Activated CD4-positive, alpha-beta memory T cell treated with anti-CD3 and anti-CD28 coated beads, Interleukin-2, amount 10 ng/mL, durations not matched to agents 7 days and 5 days (primary cell): ENCODE measurements around the gene CLCN4. TPM values are rescaled to one million over a fixed set of nuclear protein-coding genes. Genes with fewer than 3 reads are reported as not detected.

Experiments used
- CTCF ChIA-PET: fragments of 350-600 bp; sonication (Branson Sonifier 250); formaldehyde crosslinking; loops from one replicate; lab custom pipeline; 2021; ENCODE audit warnings: antibody characterized with exemption, inconsistent platforms; lab: Charles Lee
- POLR2A ChIA-PET: fragments of 350-600 bp; sonication (Branson Sonifier 250); formaldehyde crosslinking; loops from one replicate; lab custom pipeline; 2021; ENCODE audit warnings: antibody characterized with exemption; lab: Charles Lee
- DNase-seq: peaks from one replicate; pipeline ENCODE4 v3.0.0-alpha.2; 2020
- H3K27ac Mint-ChIP-seq: one replicate; pipeline ENCODE4 v1.8.0; 2021; ENCODE audit warnings: mild to moderate bottlenecking, mixed read lengths
- H3K27me3 Mint-ChIP-seq: one replicate; pipeline ENCODE4 v1.8.0; 2021; ENCODE audit warnings: mixed read lengths
- H3K36me3 Mint-ChIP-seq: one replicate; pipeline ENCODE4 v1.8.0; 2021; ENCODE audit warnings: low read depth, mixed read lengths
- H3K4me1 Mint-ChIP-seq: one replicate; pipeline ENCODE4 v1.8.0; 2021; ENCODE audit warnings: mixed read lengths
- H3K4me3 Mint-ChIP-seq: one replicate; pipeline ENCODE4 v1.8.0; 2021; ENCODE audit warnings: mild to moderate bottlenecking, mixed read lengths
- H3K9me3 Mint-ChIP-seq: one replicate; pipeline ENCODE4 v1.8.0; 2021; ENCODE audit warnings: mixed read lengths
- total RNA-seq, 2 experiments: library from RNA; stranded (reverse); gene quantifications; one replicate each; pipeline ENCODE4 v1.2.3, GENCODE V29; 2021

Gene CLCN4
- total RNA-seq: not detected

GRCh38 chrX:10156199-10157031, at the start of gene CLCN4:
Gene CLCN4, plus strand, starts transcription at chrX:10156975. Its CDS starts 28,058 bp downstream, at chrX:10185033.
- Mint-ChIP-seq H3K27ac (no peak within 1 kb of the TSS), H3K4me1 (peaks cover 3% of the 10 kb centered on the region), H3K9me3 (no peaks in the 10 kb centered on the region), H3K4me3 (no peak within 1 kb of the TSS), H3K27me3 (peaks cover 52% of the 10 kb centered on the region), H3K36me3 (no peaks in the 10 kb centered on the region)
- POLR2A ChIA-PET: no interaction called here
- CTCF ChIA-PET: no interaction called here
- DNase-seq: no peak

DNA sequence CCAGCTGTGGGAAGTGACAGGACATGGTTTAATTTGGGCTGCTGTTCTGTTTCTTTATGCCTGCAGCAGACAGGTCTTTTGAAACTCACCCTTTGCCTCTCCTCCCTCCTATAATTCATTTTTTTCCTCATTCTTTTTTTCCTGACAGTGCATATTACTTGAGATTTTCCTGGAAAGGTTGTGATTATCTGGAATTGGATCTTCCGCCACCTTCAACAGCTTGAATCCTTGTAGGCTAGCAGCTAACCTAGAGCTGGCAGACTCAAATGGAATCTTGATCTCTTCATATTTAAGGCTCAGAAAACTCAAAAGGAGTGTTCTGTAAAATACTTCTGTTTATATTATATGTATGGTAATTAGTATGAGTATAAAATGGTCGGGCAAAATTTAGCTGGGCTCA, 49.3 kb upstream of the CLCN4 start:
- Mint-ChIP-seq H3K27ac (peak overlapping the region; percentile 80), H3K4me3 (no peak overlapping the region), H3K27me3 (no peaks in the 10 kb centered on the region), H3K36me3 (peaks cover 20% of the 10 kb centered on the region), H3K9me3 (no peaks in the 10 kb centered on the region), H3K4me1 (peaks cover 64% of the 10 kb centered on the region)
- POLR2A ChIA-PET: no interaction called here
- DNase-seq: no peak
- CTCF ChIA-PET: interaction anchor here (1.4 kb wide), 1 partner anchor 12 kb away, joined by 4 read pairs; no protein-coding TSS in a partner anchor

DNA sequence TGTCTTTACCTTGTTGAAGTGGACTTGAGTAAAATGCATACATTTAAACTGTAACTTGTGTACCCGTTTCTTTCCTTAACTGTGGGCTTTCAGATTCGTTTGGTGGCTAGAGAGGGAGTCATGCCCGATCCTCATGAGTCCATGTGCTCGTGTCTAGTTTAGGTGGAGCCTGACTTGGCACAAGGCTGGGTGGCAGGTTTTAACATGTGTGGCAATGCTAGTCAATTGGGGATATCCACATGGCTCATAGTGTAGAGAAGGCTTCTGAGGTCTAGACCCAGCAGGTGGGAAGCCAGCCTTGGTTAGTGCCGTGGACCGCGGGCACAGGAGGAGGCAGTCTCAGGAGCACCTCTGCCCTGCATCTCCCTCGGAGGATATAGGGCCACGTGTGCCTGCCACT, 48.5 kb upstream of the CLCN4 start:
- Mint-ChIP-seq H3K9me3 (no peaks in the 10 kb centered on the region), H3K4me1 (peaks cover 70% of the 10 kb centered on the region), H3K36me3 (peaks cover 25% of the 10 kb centered on the region), H3K27me3 (no peaks in the 10 kb centered on the region), H3K27ac (no peak overlapping the region), H3K4me3 (no peak overlapping the region)
- ChIA-PET CTCF (no interaction called here), POLR2A (no interaction called here)
- DNase-seq: no peak

DNA sequence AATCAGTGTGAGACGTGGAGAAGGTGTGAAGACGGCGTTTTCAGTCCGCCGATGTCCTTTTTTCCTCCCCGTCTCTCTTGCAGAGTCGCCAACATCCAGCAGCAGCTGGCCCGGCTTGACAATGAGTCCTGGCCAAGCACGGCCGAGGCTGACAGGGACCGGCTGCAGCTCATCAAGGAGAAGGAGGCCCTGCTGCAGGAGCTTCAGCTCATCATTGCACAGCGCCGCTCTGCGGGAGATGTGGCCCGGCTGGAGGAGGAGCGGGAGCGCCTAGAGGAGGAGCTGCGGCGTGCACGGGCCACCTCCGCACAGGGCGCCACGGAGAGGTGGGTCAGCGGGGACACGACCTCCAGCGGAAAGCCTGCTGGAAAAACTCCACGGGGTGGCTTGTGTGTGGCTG, 47.1 kb upstream of the CLCN4 start:
- Mint-ChIP-seq H3K27me3 (no peaks in the 10 kb centered on the region), H3K36me3 (peaks cover 23% of the 10 kb centered on the region), H3K4me1 (peaks cover 71% of the 10 kb centered on the region), H3K27ac (peak overlapping the region; percentile 64), H3K4me3 (no peak overlapping the region), H3K9me3 (no peaks in the 10 kb centered on the region)
- ChIA-PET CTCF (no interaction called here), POLR2A (interaction anchor here (2.2 kb wide), 1 partner anchor 7 kb away, joined by 5 read pairs; no protein-coding TSS in a partner anchor)
- DNase-seq: no peak

GRCh38 chrX:10110316-10110935, 46.3 kb upstream of the CLCN4 start:
- H3K27ac Mint-ChIP-seq: peak overlapping the region; percentile 98
- no peak for DNase-seq
- peak overlapping the region; percentile 71 for H3K4me3 Mint-ChIP-seq
- H3K36me3 Mint-ChIP-seq: peaks cover 23% of the 10 kb centered on the region
- H3K27me3 Mint-ChIP-seq: no peaks in the 10 kb centered on the region
- POLR2A ChIA-PET: interaction anchor here (0.8 to 3.8 kb wide), 9 partner anchors 8 to 107 kb away, joined by 3 to 29 read pairs (median 8); no protein-coding TSS in a partner anchor
- no peaks in the 10 kb centered on the region for H3K9me3 Mint-ChIP-seq
- peaks cover 70% of the 10 kb centered on the region for H3K4me1 Mint-ChIP-seq
- CTCF ChIA-PET: interaction anchor here (0.8 to 4.0 kb wide), 6 partner anchors 11 to 114 kb away, joined by 3 to 19 read pairs (median 4); no protein-coding TSS in a partner anchor

DNA sequence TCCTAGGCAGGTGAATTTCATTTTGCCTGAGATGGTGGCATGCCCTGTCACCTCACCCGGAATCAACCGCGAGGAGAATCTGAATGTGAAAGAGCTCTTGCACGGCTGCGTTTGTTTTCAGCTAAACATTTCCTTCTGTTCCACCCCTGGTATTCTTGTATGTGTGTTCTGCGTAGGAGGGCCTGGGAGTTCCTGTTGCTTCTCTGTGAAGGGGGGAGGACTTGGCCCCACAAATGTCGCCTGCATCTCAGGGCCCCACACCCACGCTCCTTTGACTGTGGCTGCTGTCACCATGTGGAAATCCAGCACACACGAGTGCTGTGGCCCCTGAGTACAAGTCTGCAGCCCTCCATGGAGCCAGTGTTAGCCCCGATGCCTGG, 45.8 kb upstream of the CLCN4 start:
- Mint-ChIP-seq H3K4me1 (peaks cover 64% of the 10 kb centered on the region), H3K27me3 (no peaks in the 10 kb centered on the region), H3K9me3 (no peaks in the 10 kb centered on the region), H3K36me3 (peaks cover 23% of the 10 kb centered on the region), H3K4me3 (peak overlapping the region; percentile 71), H3K27ac (peak overlapping the region; percentile 98)
- DNase-seq: peak; percentile 34
- ChIA-PET POLR2A (interaction anchor here (0.8 to 3.8 kb wide), 9 partner anchors 9 to 107 kb away, joined by 3 to 29 read pairs (median 8); no protein-coding TSS in a partner anchor), CTCF (interaction anchor here (0.8 to 4.0 kb wide), 6 partner anchors 12 to 115 kb away, joined by 3 to 19 read pairs (median 4); no protein-coding TSS in a partner anchor)

DNA sequence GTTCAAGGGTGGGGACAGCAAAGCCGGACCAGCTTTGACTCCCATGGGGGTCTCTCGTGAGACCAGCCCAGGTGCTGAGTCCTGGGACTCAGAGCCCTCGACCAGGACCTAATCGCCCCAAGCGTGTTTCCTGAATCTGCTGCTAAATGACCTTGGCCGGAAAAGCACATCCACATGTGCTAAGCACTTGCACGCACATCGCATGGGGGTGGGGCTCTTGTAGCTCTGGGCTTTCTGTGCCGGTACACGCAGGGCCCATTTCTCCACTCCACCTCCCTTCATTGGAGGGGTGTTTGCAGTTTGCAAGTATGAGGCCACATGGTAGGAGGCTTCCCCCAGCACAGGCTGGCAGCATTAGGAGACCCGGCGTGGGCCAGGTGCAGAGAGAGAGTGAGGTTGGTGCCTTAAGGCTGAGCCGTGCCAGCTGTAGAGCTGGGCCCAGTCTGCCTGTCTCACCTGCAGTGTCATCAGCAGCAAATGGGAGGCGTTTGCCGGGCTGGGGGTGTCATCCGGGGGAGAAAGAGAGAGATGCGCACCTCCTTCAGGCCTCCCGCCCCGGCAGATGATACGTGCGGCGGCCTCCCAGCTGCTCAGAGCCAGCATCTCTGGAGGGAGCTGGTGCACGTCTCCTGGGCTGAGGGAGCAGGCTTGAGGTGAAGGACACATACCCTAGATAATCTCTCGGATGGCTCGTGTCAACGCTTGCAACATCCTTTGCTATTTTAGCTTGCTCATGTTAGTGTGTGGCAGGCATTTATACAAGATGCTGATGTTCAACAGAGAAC, 45.2 kb upstream of the CLCN4 start:
- CTCF ChIA-PET: interaction anchor here (0.6 to 4.0 kb wide), 6 partner anchors 12 to 1293 kb away, joined by 3 to 19 read pairs (median 6); no protein-coding TSS in a partner anchor
- Mint-ChIP-seq H3K4me1 (peaks cover 59% of the 10 kb centered on the region), H3K27me3 (no peaks in the 10 kb centered on the region), H3K9me3 (no peaks in the 10 kb centered on the region), H3K27ac (peak overlapping the region; percentile 98), H3K36me3 (peaks cover 23% of the 10 kb centered on the region), H3K4me3 (peak overlapping the region; percentile 71)
- DNase-seq: peak; percentile 53
- POLR2A ChIA-PET: interaction anchor here (0.8 to 3.8 kb wide), 9 partner anchors 9 to 108 kb away, joined by 3 to 29 read pairs (median 8); no protein-coding TSS in a partner anchor

DNA sequence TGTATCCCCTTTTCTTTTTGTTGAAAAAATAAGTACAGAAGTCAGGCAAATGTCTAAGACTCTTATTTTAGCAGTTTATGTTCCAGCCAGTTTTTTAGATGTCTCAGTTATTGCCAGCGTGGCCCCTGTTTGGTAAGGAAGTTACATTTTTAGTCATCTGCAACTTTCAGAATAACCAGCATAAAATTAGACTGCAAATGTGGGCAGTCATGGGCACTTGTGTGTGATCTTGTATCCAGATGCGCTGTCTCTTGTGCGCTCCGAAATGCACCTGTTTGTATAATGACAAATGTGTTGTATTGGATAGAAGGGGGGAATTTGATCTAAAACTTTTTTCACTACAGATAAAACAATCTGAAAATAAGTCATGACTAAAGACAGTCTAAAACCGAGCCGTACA, 44.3 kb upstream of the CLCN4 start:
- no peak for DNase-seq
- no peaks in the 10 kb centered on the region for H3K9me3 Mint-ChIP-seq
- peak overlapping the region; percentile 7 for H3K4me3 Mint-ChIP-seq
- ChIA-PET POLR2A (interaction anchor here (1.1 to 3.8 kb wide), 4 partner anchors 14 to 101 kb away, joined by 4 to 19 read pairs (median 12); no protein-coding TSS in a partner anchor), CTCF (interaction anchor here (4.0 kb wide), 1 partner anchor 30 kb away, joined by 19 read pairs; no protein-coding TSS in a partner anchor)
- peaks cover 49% of the 10 kb centered on the region for H3K4me1 Mint-ChIP-seq
- peaks cover 20% of the 10 kb centered on the region for H3K36me3 Mint-ChIP-seq
- H3K27ac Mint-ChIP-seq: peak overlapping the region; percentile 50
- no peaks in the 10 kb centered on the region for H3K27me3 Mint-ChIP-seq

GRCh38 chrX:10115082-10115481, 41.7 kb upstream of the CLCN4 start:
- Mint-ChIP-seq H3K4me3 (no peak overlapping the region), H3K36me3 (peaks cover 17% of the 10 kb centered on the region), H3K4me1 (peaks cover 34% of the 10 kb centered on the region), H3K27me3 (no peaks in the 10 kb centered on the region), H3K9me3 (no peaks in the 10 kb centered on the region), H3K27ac (no peak overlapping the region)
- CTCF ChIA-PET: interaction anchor here (1.1 kb wide), 1 partner anchor 18 kb away, joined by 3 read pairs; no protein-coding TSS in a partner anchor
- no peak for DNase-seq
- POLR2A ChIA-PET: no interaction called here

GRCh38 chrX:10117301-10117700, 39.5 kb upstream of the CLCN4 start:
- ChIA-PET POLR2A (no interaction called here), CTCF (interaction anchor here (0.8 to 4.9 kb wide), 4 partner anchors 100 to 122 kb away, joined by 3 to 32 read pairs (median 4); no protein-coding TSS in a partner anchor)
- H3K27me3 Mint-ChIP-seq: no peaks in the 10 kb centered on the region
- no peak overlapping the region for H3K27ac Mint-ChIP-seq
- peaks cover 11% of the 10 kb centered on the region for H3K36me3 Mint-ChIP-seq
- no peak overlapping the region for H3K4me3 Mint-ChIP-seq
- H3K4me1 Mint-ChIP-seq: peaks cover 13% of the 10 kb centered on the region
- no peak for DNase-seq
- no peaks in the 10 kb centered on the region for H3K9me3 Mint-ChIP-seq

DNA sequence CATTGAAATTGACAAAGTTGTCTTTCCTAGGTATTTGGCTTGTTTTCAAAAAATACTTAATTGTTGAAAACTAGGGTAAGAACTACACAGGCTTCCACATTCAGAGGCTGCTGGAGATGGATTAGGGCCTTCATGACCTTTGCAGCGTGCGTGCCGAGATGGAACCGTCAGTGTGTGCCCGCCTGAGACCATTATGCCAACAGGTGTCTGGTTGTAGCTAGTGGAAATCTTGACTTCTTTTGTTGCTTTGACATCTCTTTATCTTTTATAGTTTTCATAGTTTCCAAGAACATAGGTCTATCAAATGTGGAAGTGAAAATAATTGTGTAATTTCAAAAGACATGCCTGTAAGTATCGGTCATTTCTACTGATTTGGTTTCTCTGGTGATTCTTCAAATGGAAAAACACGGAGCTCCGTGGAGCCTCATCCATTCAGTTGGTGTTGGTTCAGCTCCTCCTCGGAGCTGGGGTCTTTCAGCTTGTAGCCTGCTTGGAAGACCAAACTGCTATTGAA, 38.9 kb upstream of the CLCN4 start:
- ChIA-PET POLR2A (no interaction called here), CTCF (interaction anchor here (0.8 to 4.9 kb wide), 7 partner anchors 65 to 126 kb away, joined by 3 to 32 read pairs (median 4); no protein-coding TSS in a partner anchor)
- Mint-ChIP-seq H3K9me3 (no peaks in the 10 kb centered on the region), H3K4me1 (peaks cover 9% of the 10 kb centered on the region), H3K27ac (no peak overlapping the region), H3K36me3 (peaks cover 8% of the 10 kb centered on the region), H3K27me3 (no peaks in the 10 kb centered on the region), H3K4me3 (no peak overlapping the region)
- DNase-seq: no peak

GRCh38 chrX:10118530-10118929, 38.2 kb upstream of the CLCN4 start:
- no peak for DNase-seq
- Mint-ChIP-seq H3K4me1 (peaks cover 5% of the 10 kb centered on the region), H3K27me3 (no peaks in the 10 kb centered on the region), H3K4me3 (no peak overlapping the region), H3K9me3 (no peaks in the 10 kb centered on the region), H3K36me3 (peaks cover 4% of the 10 kb centered on the region), H3K27ac (no peak overlapping the region)
- CTCF ChIA-PET: interaction anchor here (1.1 to 4.9 kb wide), 10 partner anchors 11 to 130 kb away, joined by 3 to 32 read pairs (median 4); no protein-coding TSS in a partner anchor
- POLR2A ChIA-PET: no interaction called here
